ENCODE data around the gene EPHX1.

DNA sequence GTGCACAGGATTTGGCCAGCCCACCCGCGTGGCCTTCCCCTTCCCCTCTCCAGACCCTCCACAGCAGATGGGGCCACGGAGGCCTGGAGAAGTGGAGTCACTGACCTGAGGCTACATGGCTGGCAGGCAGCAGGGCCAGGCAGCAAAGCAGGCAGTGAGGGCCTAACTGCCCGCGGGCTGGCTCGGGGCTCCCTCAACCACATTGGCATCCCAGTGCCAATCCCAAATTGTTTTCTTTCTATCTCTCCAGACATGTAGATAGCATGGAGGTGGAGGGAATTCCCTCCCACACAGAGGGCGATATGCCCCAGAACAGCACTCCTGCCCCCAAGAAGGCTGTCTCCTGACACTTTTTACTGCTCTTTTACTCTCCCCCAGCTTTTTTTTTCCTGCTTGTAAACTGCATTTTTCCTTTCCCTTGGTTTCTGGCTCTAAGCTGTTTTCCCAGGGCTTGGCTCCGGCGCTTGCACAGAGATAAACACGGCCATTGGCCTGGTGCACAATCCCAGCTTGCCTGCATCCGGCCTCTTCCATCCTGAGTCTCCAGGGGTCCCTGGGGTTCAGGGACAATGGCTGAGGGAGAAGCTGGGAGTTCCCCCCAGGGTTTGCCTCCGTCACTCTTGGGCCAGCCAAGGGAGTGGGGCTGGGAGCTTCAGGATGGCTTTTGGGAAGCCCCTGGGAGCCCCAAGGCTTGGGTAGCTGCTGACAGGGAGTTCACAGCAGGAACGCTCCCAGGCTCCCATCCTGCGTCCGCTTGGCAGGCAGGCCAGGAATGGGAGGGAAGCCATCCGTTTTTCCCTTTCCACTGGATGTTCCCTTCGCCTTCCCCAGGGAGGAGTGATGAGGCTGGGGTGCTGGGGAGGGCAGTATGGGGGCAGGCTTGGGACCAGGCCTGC lies 7.0 kb downstream of the EPHX1 start:
- no peak for TF ChIP-seq POLR2AphosphoS5 (IDR thresholded peaks at IDR 0.05; ENCODE audit: low read depth, low read length)
- no peak for TF ChIP-seq TAF1 (IDR thresholded peaks at IDR 0.05; ENCODE audit: borderline replicate concordance, insufficient read depth, low read length)
- TF ChIP-seq FOXP2 (optimal IDR thresholded peaks at IDR 0.05; ENCODE audit: borderline replicate concordance, extremely low read depth, extremely low read length, insufficient read depth), result no peak
